Measurements from ENCODE around the gene ZNF526. TPM values are rescaled to one million over a fixed set of nuclear protein-coding genes. Genes with fewer than 3 reads are reported as not detected.

ZNF526 gene
- total and polyA plus RNA-seq, 5 donors from 2014 or later: 4.0 to 8.8 (median 5.8) TPM

- peaks cover 52% of the 10 kb centered on the region for H3K36me3 Mint-ChIP-seq
- H3K36me3 ChIP-seq (ENCODE audit: control insufficient read depth, insufficient read depth, low read length): peaks cover 70% of the 10 kb centered on the region
- peak overlapping the region; percentile 1 to 69 (median 38) for H3K27ac Mint-ChIP-seq
Measured at GRCh38 chr19:42204664-42205063, 15.4 kb upstream of the ZNF526 start.

GRCh38 chr19:42206871-42207755 lies 13.0 kb upstream of the ZNF526 start:
- Mint-ChIP-seq H3K4me1 (peaks cover 5 to 77% (median 53%) of the 10 kb centered on the region in 4 donors), H3K36me3 (peaks cover 52% of the 10 kb centered on the region), H3K9me3 (peaks cover 0 to 1% (median 0%) of the 10 kb centered on the region in 7 donors), H3K27me3 (no peaks in the 10 kb centered on the region), H3K4me3 (peak overlapping the region in 2 of 4 donors; percentile 73 to 86), H3K27ac (peak overlapping the region; percentile 14 to 85 (median 81))
- peaks cover 56% of the 10 kb centered on the region for H3K4me1 ChIP-seq (ENCODE audit: control insufficient read depth, insufficient read depth, low read length, poor library complexity, severe bottlenecking)
- H3K27ac ChIP-seq (ENCODE audit: insufficient read depth, low read length, poor library complexity, severe bottlenecking): peak overlapping the region; percentile 39
- no peaks in the 10 kb centered on the region for H3K9me3 ChIP-seq (ENCODE audit: control insufficient read depth in 2 of 2, low read length in 2 of 2)
- DNase-seq: no peak
- peaks cover 86% of the 10 kb centered on the region for H3K36me3 ChIP-seq (ENCODE audit: control insufficient read depth, insufficient read depth, low read length)
- H3K27me3 ChIP-seq (ENCODE audit: control insufficient read depth, insufficient read depth, low read length): no peaks in the 10 kb centered on the region
- no peak for ATAC-seq (ENCODE audit: low read depth in 2 of 2)
- H3K4me3 ChIP-seq (ENCODE audit: low read depth, low read length): no peak overlapping the region

More at GRCh38 chr19:42204664-42205063, 15.4 kb upstream of the ZNF526 start:
- peaks cover 0 to 88% (median 72%) of the 10 kb centered on the region in 4 donors for H3K4me1 Mint-ChIP-seq
- H3K4me1 ChIP-seq (ENCODE audit: control insufficient read depth, insufficient read depth, low read length, poor library complexity, severe bottlenecking): peaks cover 76% of the 10 kb centered on the region
- H3K27me3 Mint-ChIP-seq: no peaks in the 10 kb centered on the region
- H3K9me3 ChIP-seq (ENCODE audit: control insufficient read depth in 2 of 2, low read length in 2 of 2): no peaks in the 10 kb centered on the region
- H3K27ac ChIP-seq (ENCODE audit: insufficient read depth, low read length, poor library complexity, severe bottlenecking): peak overlapping the region; percentile 20
- ATAC-seq (ENCODE audit: low read depth in 2 of 2): no peak
- H3K4me3 ChIP-seq (ENCODE audit: low read depth, low read length): no peak overlapping the region
- peaks cover 0 to 1% (median 0%) of the 10 kb centered on the region in 7 donors for H3K9me3 Mint-ChIP-seq
- no peaks in the 10 kb centered on the region for H3K27me3 ChIP-seq (ENCODE audit: control insufficient read depth, insufficient read depth, low read length)
- H3K4me3 Mint-ChIP-seq: peak overlapping the region in 1 of 4 donors; percentile 75
- no peak for DNase-seq

- no peaks in the 10 kb centered on the region for H3K27me3 ChIP-seq (ENCODE audit: control insufficient read depth, insufficient read depth, low read length)
- Mint-ChIP-seq H3K27ac (peak overlapping the region; percentile 26 to 85 (median 81)), H3K27me3 (no peaks in the 10 kb centered on the region), H3K9me3 (peaks cover 0 to 1% (median 0%) of the 10 kb centered on the region in 7 donors), H3K4me3 (peak overlapping the region in 2 of 4 donors; percentile 73 to 86), H3K4me1 (peaks cover 7 to 77% (median 48%) of the 10 kb centered on the region in 4 donors), H3K36me3 (peaks cover 51% of the 10 kb centered on the region)
- H3K4me3 ChIP-seq (ENCODE audit: low read depth, low read length): no peak overlapping the region
- no peaks in the 10 kb centered on the region for H3K9me3 ChIP-seq (ENCODE audit: control insufficient read depth in 2 of 2, low read length in 2 of 2)
- DNase-seq (no peak), ATAC-seq (ENCODE audit: low read depth in 2 of 2) (peak; percentile 43 to 45)
- H3K36me3 ChIP-seq (ENCODE audit: control insufficient read depth, insufficient read depth, low read length): peaks cover 89% of the 10 kb centered on the region
- peak overlapping the region; percentile 39 for H3K27ac ChIP-seq (ENCODE audit: insufficient read depth, low read length, poor library complexity, severe bottlenecking)
- peaks cover 56% of the 10 kb centered on the region for H3K4me1 ChIP-seq (ENCODE audit: control insufficient read depth, insufficient read depth, low read length, poor library complexity, severe bottlenecking)
Measured at GRCh38 chr19:42207767-42208271, 12.3 kb upstream of the ZNF526 start.

GRCh38 chr19:42208612-42209011 lies 11.5 kb upstream of the ZNF526 start:
- H3K27ac ChIP-seq (ENCODE audit: insufficient read depth, low read length, poor library complexity, severe bottlenecking): peak overlapping the region; percentile 19
- peaks cover 51% of the 10 kb centered on the region for H3K36me3 Mint-ChIP-seq
- peaks cover 14 to 77% (median 49%) of the 10 kb centered on the region in 4 donors for H3K4me1 Mint-ChIP-seq
- H3K27ac Mint-ChIP-seq: peak overlapping the region in 2 of 3 donors; percentile 26 to 85
- DNase-seq: no peak
- peaks cover 0 to 1% (median 0%) of the 10 kb centered on the region in 7 donors for H3K9me3 Mint-ChIP-seq
- H3K27me3 Mint-ChIP-seq: no peaks in the 10 kb centered on the region
- no peaks in the 10 kb centered on the region for H3K9me3 ChIP-seq (ENCODE audit: control insufficient read depth in 2 of 2, low read length in 2 of 2)
- peaks cover 89% of the 10 kb centered on the region for H3K36me3 ChIP-seq (ENCODE audit: control insufficient read depth, insufficient read depth, low read length)
- no peaks in the 10 kb centered on the region for H3K27me3 ChIP-seq (ENCODE audit: control insufficient read depth, insufficient read depth, low read length)
- H3K4me3 ChIP-seq (ENCODE audit: low read depth, low read length): no peak overlapping the region
- peaks cover 56% of the 10 kb centered on the region for H3K4me1 ChIP-seq (ENCODE audit: control insufficient read depth, insufficient read depth, low read length, poor library complexity, severe bottlenecking)
- no peak overlapping the region for H3K4me3 Mint-ChIP-seq
- ATAC-seq (ENCODE audit: low read depth in 2 of 2): no peak

- peaks cover 0 to under 1% (median 0%) of the 10 kb centered on the region in 7 donors for H3K9me3 Mint-ChIP-seq
- H3K4me3 Mint-ChIP-seq: peak overlapping the region; percentile 2 to 93 (median 44)
- H3K27ac Mint-ChIP-seq: peak overlapping the region; percentile 57 to 88 (median 87)
- no peak for ATAC-seq (ENCODE audit: low read depth in 2 of 2)
- no peaks in the 10 kb centered on the region for H3K9me3 ChIP-seq (ENCODE audit: control insufficient read depth in 2 of 2, low read length in 2 of 2)
- peaks cover 21 to 77% (median 56%) of the 10 kb centered on the region in 4 donors for H3K4me1 Mint-ChIP-seq
- H3K4me1 ChIP-seq (ENCODE audit: control insufficient read depth, insufficient read depth, low read length, poor library complexity, severe bottlenecking): peaks cover 62% of the 10 kb centered on the region
- H3K27ac ChIP-seq (ENCODE audit: insufficient read depth, low read length, poor library complexity, severe bottlenecking): peak overlapping the region; percentile 63
- peaks cover 50% of the 10 kb centered on the region for H3K36me3 Mint-ChIP-seq
- H3K27me3 ChIP-seq (ENCODE audit: control insufficient read depth, insufficient read depth, low read length): no peaks in the 10 kb centered on the region
- H3K4me3 ChIP-seq (ENCODE audit: low read depth, low read length): peak overlapping the region; percentile 43
- no peak for DNase-seq
- H3K27me3 Mint-ChIP-seq: no peaks in the 10 kb centered on the region
- peaks cover 76% of the 10 kb centered on the region for H3K36me3 ChIP-seq (ENCODE audit: control insufficient read depth, insufficient read depth, low read length)
Measured at GRCh38 chr19:42212886-42213285, 7.2 kb upstream of the ZNF526 start.

- Histone ChIP-seq H3K27me3 (ENCODE audit: control insufficient read depth, insufficient read depth, low read length) (no peaks in the 10 kb centered on the region), H3K27ac (ENCODE audit: insufficient read depth, low read length, poor library complexity, severe bottlenecking) (peak overlapping the region; percentile 97), H3K9me3 (ENCODE audit: control insufficient read depth in 2 of 2, low read length in 2 of 2) (no peaks in the 10 kb centered on the region), H3K4me1 (ENCODE audit: control insufficient read depth, insufficient read depth, low read length, poor library complexity, severe bottlenecking) (peaks cover 71% of the 10 kb centered on the region), H3K4me3 (ENCODE audit: low read depth, low read length) (peak overlapping the region; percentile 96), H3K36me3 (ENCODE audit: control insufficient read depth, insufficient read depth, low read length) (peaks cover 55% of the 10 kb centered on the region)
- ATAC-seq (ENCODE audit: low read depth in 2 of 2) (no peak), DNase-seq (no peak)
- Mint-ChIP-seq H3K9me3 (peaks cover 0 to 1% (median 0%) of the 10 kb centered on the region in 7 donors), H3K4me1 (peaks cover 21 to 77% (median 52%) of the 10 kb centered on the region in 4 donors), H3K27me3 (peaks cover 3% of the 10 kb centered on the region), H3K27ac (peak overlapping the region; percentile 69 to 100 (median 97)), H3K4me3 (peak overlapping the region; percentile 91 to 98 (median 95)), H3K36me3 (peaks cover 36% of the 10 kb centered on the region)
Measured at GRCh38 chr19:42214810-42215485, 5.2 kb upstream of the ZNF526 start.

All from CD4-positive, CD25-positive, alpha-beta regulatory T cell (primary cell).